MCF 10A (cell line): ENCODE measurements around the gene CALD1. TPM values are rescaled to one million over a fixed set of nuclear protein-coding genes. Genes with fewer than 3 reads are reported as not detected.
A peak's percentile ranks its signal among the peaks of the same experiment; 100 is the strongest.

Experiments
- BruUV-seq: library from RNA; stranded (reverse); fragments of 400-500 nt; replicated peaks from 2 replicates; lab custom pipeline; 2021; lab: Mats Ljungman, UMichigan
- CTCF ChIA-PET: fragments of 300-600 bp; sonication (Branson Sonifier 250); formaldehyde crosslinking; extraction: SDS; loops from one replicate; lab custom pipeline; 2021; ENCODE audit warnings: antibody characterized with exemption, inconsistent platforms; lab: Yijun Ruan, JAX
- POLR2A ChIA-PET: fragments of 300-600, 350-650 bp; sonication (Branson Sonifier 250); formaldehyde crosslinking; extraction: SDS; loops from one replicate; lab custom pipeline; 2020; ENCODE audit warnings: antibody characterized with exemption, inconsistent platforms; lab: Yijun Ruan, JAX
- DNase-seq: peaks from one replicate; pipeline ENCODE4 v3.0.0-alpha.2; 2018; ENCODE audit not compliant: unreplicated experiment
- H3K27ac Mint-ChIP-seq: one replicate; pipeline ENCODE4 v1.8.0; 2022; ENCODE audit warnings: mild to moderate bottlenecking, low read depth, mixed read lengths; ENCODE audit not compliant: unreplicated experiment
- H3K27me3 Mint-ChIP-seq: one replicate; pipeline ENCODE4 v1.8.0; 2022; ENCODE audit warnings: mixed read lengths; ENCODE audit not compliant: insufficient read depth, unreplicated experiment
- H3K36me3 Mint-ChIP-seq: one replicate; pipeline ENCODE4 v1.8.0; 2022; ENCODE audit warnings: mild to moderate bottlenecking, moderate library complexity, mixed read lengths; ENCODE audit not compliant: insufficient read depth, unreplicated experiment
- H3K4me1 Mint-ChIP-seq: one replicate; pipeline ENCODE4 v1.8.0; 2022; ENCODE audit warnings: mixed read lengths; ENCODE audit not compliant: insufficient read depth, unreplicated experiment
- H3K4me3 Mint-ChIP-seq: one replicate; pipeline ENCODE4 v1.8.0; 2022; ENCODE audit warnings: mild to moderate bottlenecking, moderate library complexity, mixed read lengths; ENCODE audit not compliant: unreplicated experiment
- H3K9me3 Mint-ChIP-seq: one replicate; pipeline ENCODE4 v1.8.0; 2022; ENCODE audit warnings: mixed read lengths; ENCODE audit not compliant: unreplicated experiment
- intact Hi-C: fragments of 100-400 bp; cut with micrococcal nuclease; formaldehyde crosslinking; loops from 2 replicates; pipeline ENCODE4 v1.14.1; 2022
- total RNA-seq: library from RNA; stranded (reverse); gene quantifications from 2 replicates; pipeline ENCODE4 v1.2.3, GENCODE V29; 2022
- TF ChIP-seq, protein P1 (sequence below): fragments of 200-600 bp; IDR thresholded peaks from one replicate; pipeline ENCODE4 v1.8.0; 2022; ENCODE audit warnings: antibody characterized with exemption, mild to moderate bottlenecking; ENCODE audit not compliant: unreplicated experiment

The CALD1 gene
- total RNA-seq, 1 experiment from 2014 or later = 183 TPM

DNA sequence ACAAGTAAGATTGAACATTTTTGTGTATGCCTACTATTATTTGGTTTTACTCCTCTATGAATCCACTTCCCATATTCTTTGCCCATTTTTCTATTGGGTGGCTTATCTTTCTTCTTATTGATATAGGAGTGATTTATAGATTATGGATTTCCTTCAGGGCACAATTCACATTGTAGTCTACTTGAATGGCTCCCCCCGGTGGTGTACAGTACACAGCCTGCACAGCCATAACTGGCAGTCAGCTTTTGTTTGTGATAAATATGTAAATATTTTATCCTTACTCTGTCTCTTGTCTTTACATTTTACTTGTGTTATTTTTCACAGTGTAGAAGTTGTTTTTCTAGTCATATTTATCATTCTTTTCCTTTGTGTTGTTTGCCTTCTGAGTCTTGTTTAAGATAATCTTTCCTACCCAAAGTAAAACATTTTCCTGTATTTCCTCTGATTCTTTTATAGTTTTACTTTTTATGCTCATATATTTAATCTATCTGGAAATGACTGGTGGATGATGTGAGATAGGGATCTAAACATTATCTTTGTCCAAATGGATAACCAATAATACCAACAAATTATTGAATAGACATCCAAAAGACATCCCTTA, 23.9 kb upstream of the CALD1 start:
- ChIA-PET POLR2A (interaction anchor here (0.5 kb wide), 2 partner anchors 165 to 519 kb away, joined by 3 to 4 read pairs; no protein-coding TSS in a partner anchor), CTCF (interaction anchor here (0.8 to 1.0 kb wide), 3 partner anchors 27 to 185 kb away, joined by 3 to 4 read pairs (median 4); no protein-coding TSS in a partner anchor)
- no peaks in the 10 kb centered on the region for H3K36me3 Mint-ChIP-seq
- intact Hi-C loops = loop anchor here (1.0 to 5.0 kb wide), 2 partner anchors 122 to 143 kb away; no protein-coding TSS in a partner anchor
- no peak overlapping the region for H3K4me3 Mint-ChIP-seq
- no peak overlapping the region for H3K27ac Mint-ChIP-seq
- peaks cover 7% of the 10 kb centered on the region for H3K9me3 Mint-ChIP-seq
- no peaks in the 10 kb centered on the region for H3K27me3 Mint-ChIP-seq
- DNase-seq = peak; percentile 14
- TF ChIP-seq, protein P1, sequence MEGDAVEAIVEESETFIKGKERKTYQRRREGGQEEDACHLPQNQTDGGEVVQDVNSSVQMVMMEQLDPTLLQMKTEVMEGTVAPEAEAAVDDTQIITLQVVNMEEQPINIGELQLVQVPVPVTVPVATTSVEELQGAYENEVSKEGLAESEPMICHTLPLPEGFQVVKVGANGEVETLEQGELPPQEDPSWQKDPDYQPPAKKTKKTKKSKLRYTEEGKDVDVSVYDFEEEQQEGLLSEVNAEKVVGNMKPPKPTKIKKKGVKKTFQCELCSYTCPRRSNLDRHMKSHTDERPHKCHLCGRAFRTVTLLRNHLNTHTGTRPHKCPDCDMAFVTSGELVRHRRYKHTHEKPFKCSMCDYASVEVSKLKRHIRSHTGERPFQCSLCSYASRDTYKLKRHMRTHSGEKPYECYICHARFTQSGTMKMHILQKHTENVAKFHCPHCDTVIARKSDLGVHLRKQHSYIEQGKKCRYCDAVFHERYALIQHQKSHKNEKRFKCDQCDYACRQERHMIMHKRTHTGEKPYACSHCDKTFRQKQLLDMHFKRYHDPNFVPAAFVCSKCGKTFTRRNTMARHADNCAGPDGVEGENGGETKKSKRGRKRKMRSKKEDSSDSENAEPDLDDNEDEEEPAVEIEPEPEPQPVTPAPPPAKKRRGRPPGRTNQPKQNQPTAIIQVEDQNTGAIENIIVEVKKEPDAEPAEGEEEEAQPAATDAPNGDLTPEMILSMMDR = peak; percentile 29
- no TSS peak for BruUV-seq
- H3K4me1 Mint-ChIP-seq = peaks cover 9% of the 10 kb centered on the region

DNA sequence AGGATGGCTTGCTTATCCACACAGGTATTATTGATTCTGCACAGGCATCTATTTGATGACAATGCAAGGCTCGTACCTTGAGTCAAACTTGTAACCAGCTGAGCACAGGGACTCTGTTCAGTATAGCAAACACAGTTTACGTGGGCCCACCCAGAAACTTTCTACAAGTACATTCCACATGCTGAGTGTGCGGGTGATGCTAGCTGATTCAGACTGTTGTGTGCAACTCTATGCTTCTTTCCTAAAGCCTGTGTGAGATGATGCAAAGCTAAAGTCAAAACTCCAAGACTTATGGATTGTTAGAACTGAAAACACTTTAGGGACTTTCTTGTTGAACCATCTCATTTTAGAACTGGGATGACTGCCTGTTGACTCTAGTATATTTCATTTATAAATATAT, 21.5 kb upstream of the CALD1 start:
- TF ChIP-seq, protein P1 = no peak
- Mint-ChIP-seq H3K4me1 (no peaks in the 10 kb centered on the region), H3K4me3 (no peak overlapping the region), H3K27ac (no peak overlapping the region), H3K36me3 (no peaks in the 10 kb centered on the region), H3K9me3 (no peaks in the 10 kb centered on the region), H3K27me3 (no peaks in the 10 kb centered on the region)
- CTCF ChIA-PET = interaction anchor here (0.7 kb wide), 1 partner anchor 243 kb away, joined by 3 read pairs; no protein-coding TSS in a partner anchor
- no TSS peak for BruUV-seq
- intact Hi-C loops = loop anchor here (5.0 kb wide), 1 partner anchor 146 kb away; no protein-coding TSS in a partner anchor
- POLR2A ChIA-PET = interaction anchor here (0.5 to 1.1 kb wide), 4 partner anchors 30 to 187 kb away, joined by 3 to 4 read pairs (median 3); no protein-coding TSS in a partner anchor
- DNase-seq = no peak

DNA sequence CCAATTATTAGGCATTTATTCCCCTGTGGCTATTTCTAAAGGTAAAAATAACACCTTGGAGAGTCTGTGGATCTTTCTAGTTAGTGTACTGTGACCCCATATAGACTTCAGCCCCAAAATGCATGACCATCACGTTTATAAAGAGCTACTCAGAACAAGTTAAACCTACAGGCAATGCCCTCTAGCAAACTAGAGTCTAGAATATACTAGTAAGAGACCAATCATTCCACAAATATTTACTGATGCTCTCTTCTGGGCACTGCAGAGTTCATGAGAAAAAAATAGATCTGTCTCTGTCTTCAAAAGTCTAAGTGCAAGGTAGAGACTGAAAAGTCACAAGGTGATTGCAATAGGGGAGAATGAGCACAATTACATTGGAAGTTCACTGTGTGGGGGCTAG, 20.5 kb upstream of the CALD1 start:
- ChIA-PET POLR2A (interaction anchor here (0.9 to 1.2 kb wide), 2 partner anchors 20 to 139 kb away, joined by 3 to 4 read pairs; partner anchors contain the start of gene CALD1), CTCF (no interaction called here)
- H3K27ac Mint-ChIP-seq = no peak overlapping the region
- DNase-seq = no peak
- no TSS peak for BruUV-seq
- H3K4me3 Mint-ChIP-seq = no peak overlapping the region
- no peaks in the 10 kb centered on the region for H3K9me3 Mint-ChIP-seq
- intact Hi-C loops = loop anchor here (5.0 kb wide), 1 partner anchor 147 kb away; no protein-coding TSS in a partner anchor
- H3K36me3 Mint-ChIP-seq = no peaks in the 10 kb centered on the region
- TF ChIP-seq, protein P1 = no peak
- no peaks in the 10 kb centered on the region for H3K27me3 Mint-ChIP-seq
- no peaks in the 10 kb centered on the region for H3K4me1 Mint-ChIP-seq

DNA sequence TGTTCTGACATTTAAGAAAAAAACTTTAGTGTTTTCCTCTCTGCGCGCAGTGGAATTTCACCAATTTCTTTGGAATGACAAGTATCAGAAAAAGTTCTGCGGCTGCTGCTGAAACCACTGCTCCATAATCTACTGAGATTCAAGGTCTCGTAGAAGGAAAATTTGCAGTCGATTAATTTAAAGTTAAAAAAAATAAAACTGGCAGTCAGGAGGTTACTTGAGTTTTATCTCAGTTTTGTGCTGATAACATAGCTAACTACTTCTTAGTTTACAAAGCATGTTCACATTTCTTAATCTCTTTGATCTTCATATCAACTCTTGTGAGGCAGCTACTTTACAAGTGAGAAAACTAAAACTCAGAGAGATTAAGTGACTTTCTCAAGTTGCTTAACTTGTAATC, 18.2 kb upstream of the CALD1 start:
- BruUV-seq = no TSS peak
- Mint-ChIP-seq H3K4me1 (no peaks in the 10 kb centered on the region), H3K27me3 (no peaks in the 10 kb centered on the region), H3K4me3 (no peak overlapping the region), H3K27ac (no peak overlapping the region), H3K9me3 (no peaks in the 10 kb centered on the region), H3K36me3 (no peaks in the 10 kb centered on the region)
- CTCF ChIA-PET = interaction anchor here (0.7 to 1.2 kb wide), 3 partner anchors 8 to 91 kb away, joined by 3 to 4 read pairs (median 3); no protein-coding TSS in a partner anchor
- POLR2A ChIA-PET = no interaction called here
- DNase-seq = no peak
- intact Hi-C loops = no loop called here
- TF ChIP-seq, protein P1 = no peak
